Heart right ventricle (tissue), 16 donors: ENCODE results near the gene GIMD1. TPM values are rescaled to one million over a fixed set of nuclear protein-coding genes. Genes with fewer than 3 reads are reported as not detected.

Source experiments
- ATAC-seq, 8 donors: fragments of 200-7000 bp; cut with Tn5 transposase; one replicate each; pipeline ENCODE4 v1.9.1; 2020; ENCODE audit warnings: mild to moderate bottlenecking in 8 of 8, moderate library complexity in 8 of 8, moderate number of reproducible peaks in 1 of 8
- DNase-seq, 2 donors: peaks; one replicate each; pipeline ENCODE4 v3.0.0-alpha.2; 2020
- H3K27ac ChIP-seq, 10 donors: fragments of 200-600 bp; sonication (generic) in 2 of 10; one replicate each; pipeline versions ENCODE4 v1.5.0 to v1.8.0; 2020 to 2022; ENCODE audit warnings: mild to moderate bottlenecking in 3 of 10
- H3K27me3 ChIP-seq, 7 donors: fragments of 200-600 bp; one replicate each; pipeline ENCODE4 v1.8.0; 2021 to 2022; ENCODE audit warnings: mild to moderate bottlenecking in 2 of 7
- H3K36me3 ChIP-seq, 9 donors: fragments of 200-600 bp; sonication (generic) in 1 of 9; one replicate each; pipeline versions ENCODE4 v1.5.0 to v1.8.0; 2020 to 2022; ENCODE audit warnings: mild to moderate bottlenecking in 2 of 9
- H3K4me1 ChIP-seq, 9 donors: fragments of 200-600 bp; sonication (generic) in 1 of 9; one replicate each; pipeline versions ENCODE4 v1.5.0 to v1.8.0; 2020 to 2022; ENCODE audit warnings: mild to moderate bottlenecking in 4 of 9
- H3K4me3 ChIP-seq, 10 donors: fragments of 200-600 bp; sonication (generic) in 2 of 10; one replicate each; pipeline versions ENCODE4 v1.5.0 to v1.8.0; 2020 to 2022; ENCODE audit warnings: mild to moderate bottlenecking in 7 of 10, moderate library complexity in 2 of 10
- H3K9me3 ChIP-seq, 11 donors: fragments of 200-600 bp in 10 of 11; sonication (generic) in 2 of 11; one replicate each; pipeline versions ENCODE4 v1.5.0 to v1.8.0; 2013 to 2022; ENCODE audit warnings: mild to moderate bottlenecking in 2 of 11, control low read depth in 1 of 11, moderate library complexity in 1 of 11
- WGBS, 2 donors: extraction: QIAGEN DNeasy Blood & Tissue Kit; methylation state at CpG; one replicate each; pipeline ENCODE4 v1.1.7; 2013; ENCODE audit warnings: inconsistent platforms in 1 of 2; 5-methylcytosine and 5-hydroxymethylcytosine counted together
- intact Hi-C, 10 donors: fragments of 100-400 bp; cut with DNase I; formaldehyde crosslinking; loops; one replicate each; pipeline versions ENCODE4 v1.11.1 to v1.14.2; 2022
- polyA plus RNA-seq, 2 donors: library from polyadenylated mRNA; stranded (reverse); fragments of 200-250 nt; gene quantifications; one replicate each; pipeline ENCODE4 v1.2.3, GENCODE V29; 2013
- total RNA-seq, 10 donors: library from RNA; stranded (reverse); fragmentation: NEBNext Ultra II Directional in 3 of 10; extraction: Animal tissue kit (Norgen Biotek cat#: 25700) in 3 of 10; gene quantifications; one replicate each; pipeline versions ENCODE4 v1.2.1 to v1.2.4, GENCODE V29; 2021 to 2023
- TF ChIP-seq, protein P1 (sequence below), 9 donors: fragments of 200-600 bp; sonication (generic) in 2 of 9; IDR thresholded peaks; one replicate each; pipeline versions ENCODE4 v1.5.0 to v1.8.0; 2021 to 2022; ENCODE audit warnings: antibody characterized with exemption in 9 of 9, mild to moderate bottlenecking in 5 of 9, moderate library complexity in 1 of 9
- donor health status: Arrhythmogenic right ventricular cardiomyopathy.
- donor health status: ischemic (EF 13 %, LVEDD 7.1; RV severe dilation, severe dysfunction).
- donor health status: healthy with polysubstance abuse.
- donor health status: DM: no; HTN: yes; CAD: no.
- donor health status: DM: no; HTN: no; CAD: no.
- donor health status: ischemic (EF 25% LVEDD 6.9; RV normal size, moderate dysfunction).
- donor health status: ischemic (EF 25% LVEDD 5.7; RV mildly dilated, moderate dysfunction).
- donor health status: healthy.
- donor health status: DM: yes; HTN: yes; CAD: no.
- donor health status: Ischemic cardiomyopathy.
- donor health status: ischemic (EF 35%, LVEDD 5.7; RV mildly dilated, moderate dysfunction).
- donor health status: nonischemic (EF 11% LVEDD 7.7; RV severe dilation, severe dysfunction).
- donor health status: DM: yes; HTN: yes; CAD: no.
- donor health status: PGD.
- donor health status: ischemic (EF 29% LVEDD 5.4; RV normal size, mild dysfunction).
- donor health status: nonischemic (EF 23%, LVEDD 6.1; RV moderate dilation, normal function).

The GIMD1 gene
- total and polyA plus RNA-seq, 12 donors: not detected

- Histone ChIP-seq H3K4me3 (peak within 1 kb of the TSS; percentile 74 to 93 (median 88)), H3K9me3 (no peaks in the 10 kb centered on the region), H3K27me3 (no peaks in the 10 kb centered on the region), H3K4me1 (peaks cover 4 to 52% (median 40%) of the 10 kb centered on the region in 9 donors), H3K36me3 (peaks cover 0 to 7% (median 0%) of the 10 kb centered on the region in 9 donors), H3K27ac (peak within 1 kb of the TSS; percentile 86 to 97 (median 90))
- TF ChIP-seq, protein P1, sequence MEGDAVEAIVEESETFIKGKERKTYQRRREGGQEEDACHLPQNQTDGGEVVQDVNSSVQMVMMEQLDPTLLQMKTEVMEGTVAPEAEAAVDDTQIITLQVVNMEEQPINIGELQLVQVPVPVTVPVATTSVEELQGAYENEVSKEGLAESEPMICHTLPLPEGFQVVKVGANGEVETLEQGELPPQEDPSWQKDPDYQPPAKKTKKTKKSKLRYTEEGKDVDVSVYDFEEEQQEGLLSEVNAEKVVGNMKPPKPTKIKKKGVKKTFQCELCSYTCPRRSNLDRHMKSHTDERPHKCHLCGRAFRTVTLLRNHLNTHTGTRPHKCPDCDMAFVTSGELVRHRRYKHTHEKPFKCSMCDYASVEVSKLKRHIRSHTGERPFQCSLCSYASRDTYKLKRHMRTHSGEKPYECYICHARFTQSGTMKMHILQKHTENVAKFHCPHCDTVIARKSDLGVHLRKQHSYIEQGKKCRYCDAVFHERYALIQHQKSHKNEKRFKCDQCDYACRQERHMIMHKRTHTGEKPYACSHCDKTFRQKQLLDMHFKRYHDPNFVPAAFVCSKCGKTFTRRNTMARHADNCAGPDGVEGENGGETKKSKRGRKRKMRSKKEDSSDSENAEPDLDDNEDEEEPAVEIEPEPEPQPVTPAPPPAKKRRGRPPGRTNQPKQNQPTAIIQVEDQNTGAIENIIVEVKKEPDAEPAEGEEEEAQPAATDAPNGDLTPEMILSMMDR (IDR thresholded peaks at IDR 0.05): no peak
- intact Hi-C loops: loop anchor here in 1 of 10 donors (5.0 kb wide), 1 partner anchor 51 kb away; the partner anchor contains the start of gene GIMD1
- WGBS, 2 donors: 0 to 1% methylated on average over 44 of the region's 44 CpGs
- ATAC-seq (peak; percentile 96 to 99 (median 98)), DNase-seq (peak; percentile 84 to 93)
These were observed 52.4 kb downstream of the GIMD1 start, which contains the start of the genes AIMP1 and TBCK for GRCh38 chr4:106315968-106316772. Gene AIMP1, plus strand, starts transcription at chr4:106316550. Its CDS starts 8,460 bp downstream, at chr4:106325010. Gene TBCK, minus strand, starts transcription at chr4:106316209. Its CDS starts 7,249 bp downstream, at chr4:106308960.

- 0 to 1% methylated on average over 13 of the region's 13 CpGs for WGBS, 2 donors
- H3K9me3 ChIP-seq: no peaks in the 10 kb centered on the region
- TF ChIP-seq, protein P1 (IDR thresholded peaks at IDR 0.05): no peak
- DNase-seq (no peak), ATAC-seq (peak in 3 of 8 donors; percentile 2 to 26 (median 21))
- H3K27me3 ChIP-seq: no peaks in the 10 kb centered on the region
- H3K4me1 ChIP-seq: peaks cover 4 to 52% (median 40%) of the 10 kb centered on the region in 9 donors
- peaks cover 0 to 4% (median 0%) of the 10 kb centered on the region in 9 donors for H3K36me3 ChIP-seq
- intact Hi-C loops: loop anchor here in 1 of 10 donors (5.0 kb wide), 1 partner anchor 52 kb away; the partner anchor contains the start of gene GIMD1
- H3K27ac ChIP-seq: peak overlapping the region; percentile 86 to 97 (median 90)
- H3K4me3 ChIP-seq: peak overlapping the region; percentile 74 to 93 (median 88)
These were observed 53.1 kb downstream of the GIMD1 start for GRCh38 chr4:106315476-106315967.

GRCh38 chr4:106314960-106315359 is 53.6 kb downstream of the GIMD1 start:
- no peaks in the 10 kb centered on the region for H3K9me3 ChIP-seq
- H3K36me3 ChIP-seq: no peaks in the 10 kb centered on the region
- peak overlapping the region in 3 of 10 donors; percentile 89 to 97 (median 91) for H3K27ac ChIP-seq
- TF ChIP-seq, protein P1 (IDR thresholded peaks at IDR 0.05): no peak
- no peaks in the 10 kb centered on the region for H3K27me3 ChIP-seq
- H3K4me1 ChIP-seq: peaks cover 4 to 52% (median 40%) of the 10 kb centered on the region in 9 donors
- peak overlapping the region in 9 of 10 donors; percentile 74 to 93 (median 88) for H3K4me3 ChIP-seq
- ATAC-seq (no peak), DNase-seq (no peak)
- 38 to 39% methylated on average over 6 of the region's 6 CpGs for WGBS, 2 donors
- intact Hi-C loops: loop anchor here in 1 of 10 donors (5.0 kb wide), 1 partner anchor 52 kb away; the partner anchor contains the start of gene GIMD1

DNA sequence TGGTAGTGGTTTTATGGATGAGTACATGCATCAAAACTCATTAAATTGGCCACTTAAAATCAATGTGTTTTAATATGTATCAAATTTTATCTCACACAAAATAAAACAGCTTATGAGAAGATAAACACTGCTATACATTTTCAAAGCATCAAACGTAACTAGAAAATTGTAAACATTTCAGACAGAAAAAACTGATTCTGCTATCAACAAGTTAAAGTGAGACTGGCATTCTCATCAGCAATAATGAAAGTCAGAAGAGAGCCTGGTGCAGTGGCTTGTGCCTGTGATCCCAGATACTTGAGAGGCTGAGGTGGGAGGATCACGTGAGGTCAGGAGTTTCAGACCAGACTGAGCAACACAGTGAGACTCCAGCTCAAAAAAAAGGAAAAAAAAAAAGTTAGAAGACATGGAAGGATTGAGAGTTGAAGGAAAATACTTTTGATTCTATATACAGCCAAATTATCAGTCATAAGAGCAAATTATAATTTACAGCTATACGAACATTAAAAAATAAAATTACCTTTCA is 55.5 kb downstream of the GIMD1 start:
- intact Hi-C loops: no loop called here
- H3K36me3 ChIP-seq: peaks cover 0 to 8% (median 6%) of the 10 kb centered on the region in 9 donors
- WGBS, 2 donors: 86% methylated on average over 3 of the region's 3 CpGs
- TF ChIP-seq, protein P1 (IDR thresholded peaks at IDR 0.05): no peak
- peaks cover 4 to 35% (median 33%) of the 10 kb centered on the region in 9 donors for H3K4me1 ChIP-seq
- ATAC-seq (no peak), DNase-seq (no peak)
- no peaks in the 10 kb centered on the region for H3K9me3 ChIP-seq
- no peak overlapping the region for H3K4me3 ChIP-seq
- no peak overlapping the region for H3K27ac ChIP-seq
- H3K27me3 ChIP-seq: no peaks in the 10 kb centered on the region
